Neuronal stem cell (in vitro differentiated cells): Measurements from ENCODE around the gene CDC26.

Source experiments
- DNase-seq: peaks from one replicate; pipeline ENCODE4 v3.0.0-alpha.2; 2013; ENCODE audit warnings: low spot score
- H2AFZ ChIP-seq: one replicate; pipeline ENCODE4 v1.6.1; 2013; ENCODE audit warnings: mild to moderate bottlenecking, low read length, inconsistent platforms
- H2AK5ac ChIP-seq: 2 replicates; pipeline ENCODE4 v1.6.1; 2013; ENCODE audit warnings: low read depth, mild to moderate bottlenecking, inconsistent platforms, low read length, moderate library complexity, mixed read lengths
- H2BK120ac ChIP-seq: 2 replicates; pipeline ENCODE4 v1.6.1; 2013; ENCODE audit warnings: low read depth, mild to moderate bottlenecking, inconsistent platforms, low read length, moderate library complexity, mixed read lengths
- H2BK12ac ChIP-seq: one replicate; pipeline ENCODE4 v1.6.1; 2013; ENCODE audit warnings: low read length, inconsistent platforms
- H2BK15ac ChIP-seq: 2 replicates; pipeline ENCODE4 v1.6.1; 2013; ENCODE audit warnings: mild to moderate bottlenecking, low read length, inconsistent platforms, mixed read lengths
- H2BK5ac ChIP-seq: one replicate; pipeline ENCODE4 v1.6.1; 2013; ENCODE audit warnings: inconsistent platforms, mild to moderate bottlenecking, low read length, moderate library complexity
- H3K14ac ChIP-seq: one replicate; pipeline ENCODE4 v1.6.1; 2013; ENCODE audit warnings: low read length, inconsistent platforms
- H3K18ac ChIP-seq: 2 replicates; pipeline ENCODE4 v1.6.1; 2013; ENCODE audit warnings: low read length, inconsistent platforms
- H3K23ac ChIP-seq: 2 replicates; pipeline ENCODE4 v1.6.1; 2013; ENCODE audit warnings: low read depth, mild to moderate bottlenecking, mixed read lengths, low read length, inconsistent platforms; ENCODE audit not compliant: poor library complexity
- H3K27ac ChIP-seq: replicated peaks from 3 replicates; pipeline ENCODE4 v1.5.1; 2013; ENCODE audit warnings: low read length, inconsistent platforms
- H3K27me3 ChIP-seq, 3 experiments: 2 replicates each; pipeline ENCODE4 v1.6.1; 2013; ENCODE audit warnings: low read length in 3 of 3, mild to moderate bottlenecking in 2 of 3, inconsistent platforms in 1 of 3, low read depth in 1 of 3, mixed read lengths in 1 of 3, moderate library complexity in 1 of 3; ENCODE audit not compliant: control insufficient read depth in 3 of 3, insufficient read depth in 3 of 3
- H3K36me3 ChIP-seq, 2 donors: replicated peaks in 1 of 2; 2 replicates each; pipeline ENCODE4 v1.6.1; 2013; ENCODE audit warnings: low read length in 2 of 2; ENCODE audit not compliant: control insufficient read depth in 2 of 2, insufficient read depth in 2 of 2
- H3K4ac ChIP-seq: 2 replicates; pipeline ENCODE4 v1.6.1; 2013; ENCODE audit warnings: inconsistent platforms, mild to moderate bottlenecking, low read length, moderate library complexity
- H3K4me1 ChIP-seq, 2 donors: 1 replicate in 1 of 2; 2 replicates in 1 of 2; pipeline ENCODE4 v1.6.1; 2013; ENCODE audit warnings: low read length in 2 of 2, low read depth in 1 of 2; ENCODE audit not compliant: control insufficient read depth in 2 of 2, insufficient read depth in 1 of 2
- H3K4me2 ChIP-seq: one replicate; pipeline ENCODE4 v1.6.1; 2013; ENCODE audit warnings: mild to moderate bottlenecking, low read length, inconsistent platforms; ENCODE audit not compliant: insufficient read depth, poor library complexity, severe bottlenecking
- H3K4me3 ChIP-seq, 2 donors: 2 replicates each; pipeline ENCODE4 v1.5.1; 2013; ENCODE audit warnings: low read length in 2 of 2, mild to moderate bottlenecking in 2 of 2, inconsistent platforms in 1 of 2, moderate library complexity in 1 of 2
- H3K79me1 ChIP-seq: one replicate; pipeline ENCODE4 v1.6.1; 2013; ENCODE audit warnings: low read depth, mild to moderate bottlenecking, inconsistent platforms, low read length, moderate library complexity
- H3K9ac ChIP-seq: one replicate; pipeline ENCODE4 v1.6.1; 2013; ENCODE audit warnings: mild to moderate bottlenecking, low read depth, low read length, inconsistent platforms; ENCODE audit not compliant: poor library complexity
- H3K9me3 ChIP-seq, 2 donors: replicated peaks in 1 of 2; 2 replicates each; pipeline versions ENCODE3 to v1.6.1; 2013; ENCODE audit warnings: low read length in 2 of 2, mild to moderate bottlenecking in 2 of 2, inconsistent platforms in 1 of 2, low read depth in 1 of 2, mixed read lengths in 1 of 2, moderate library complexity in 1 of 2; ENCODE audit not compliant: control insufficient read depth in 2 of 2, insufficient read depth in 1 of 2
- H4K8ac ChIP-seq: one replicate; pipeline ENCODE4 v1.6.1; 2013; ENCODE audit warnings: low read depth, mild to moderate bottlenecking, inconsistent platforms, low read length, moderate library complexity
- H4K91ac ChIP-seq: one replicate; pipeline ENCODE4 v1.6.1; 2013; ENCODE audit warnings: low read length, low read depth, mild to moderate bottlenecking, inconsistent platforms; ENCODE audit not compliant: poor library complexity
- WGBS, 2 donors: extraction: QIAGEN DNeasy Blood & Tissue Kit; methylation state at CpG; one replicate each; pipeline ENCODE4 v1.1.7; 2013; ENCODE audit warnings: missing lambda C conversion rate in 2 of 2, mixed read lengths in 1 of 2; ENCODE audit not compliant: insufficient read length in 2 of 2, insufficient replicate concordance in 1 of 2; ENCODE audit errors: extremely low coverage in 2 of 2; 5-methylcytosine and 5-hydroxymethylcytosine counted together

CDC26 gene

GRCh38 chr9:113227436-113227835, 47.9 kb downstream of the CDC26 start:
- Histone ChIP-seq H3K4me2 (no peak overlapping the region), H2AFZ (no peak overlapping the region), H3K4me3 (no peak overlapping the region), H3K9ac (no peak overlapping the region), H4K8ac (no peak overlapping the region), H2AK5ac (no peak overlapping the region), H2BK5ac (no peak overlapping the region), H3K79me1 (no peaks in the 10 kb centered on the region), H3K4me1 (peaks cover 2 to 3% of the 10 kb centered on the region in 2 donors), H2BK12ac (no peak overlapping the region), H3K27ac (no peak overlapping the region), H3K27me3 (no peaks in the 10 kb centered on the region), H3K9me3 (no peaks in the 10 kb centered on the region), H3K18ac (no peak overlapping the region), H3K36me3 (peaks cover 0 to 13% of the 10 kb centered on the region in 2 donors), H3K23ac (no peak overlapping the region), H4K91ac (no peak overlapping the region), H3K14ac (no peak overlapping the region), H2BK120ac (no peak overlapping the region), H3K4ac (no peak overlapping the region), H2BK15ac (no peak overlapping the region)
- no CpG with 5 or more reads among the region's 1 CpG for WGBS, 2 donors
- no peak for DNase-seq

- Histone ChIP-seq H3K79me1 (peaks cover 3% of the 10 kb centered on the region), H2BK15ac (no peak overlapping the region), H3K18ac (no peak overlapping the region), H2AK5ac (no peak overlapping the region), H3K9me3 (no peaks in the 10 kb centered on the region), H3K27ac (no peak overlapping the region), H3K36me3 (peaks cover 0 to 13% of the 10 kb centered on the region in 2 donors), H3K9ac (no peak overlapping the region), H3K4me1 (peaks cover 4 to 12% of the 10 kb centered on the region in 2 donors), H3K27me3 (no peaks in the 10 kb centered on the region), H3K4me3 (no peak overlapping the region), H2BK5ac (no peak overlapping the region), H2BK120ac (no peak overlapping the region), H3K14ac (no peak overlapping the region), H3K4me2 (no peak overlapping the region), H3K23ac (no peak overlapping the region), H3K4ac (no peak overlapping the region), H2AFZ (no peak overlapping the region), H2BK12ac (no peak overlapping the region), H4K8ac (no peak overlapping the region), H4K91ac (no peak overlapping the region)
- no peak for DNase-seq
- WGBS, 2 donors, result no CpG with 5 or more reads among the region's 2 CpGs
These were observed 51.4 kb downstream of the CDC26 start for GRCh38 chr9:113223963-113224362.

- Histone ChIP-seq H3K79me1 (peaks cover 3% of the 10 kb centered on the region), H3K9ac (no peak overlapping the region), H2BK120ac (no peak overlapping the region), H3K9me3 (no peaks in the 10 kb centered on the region), H3K4me1 (peaks cover 4 to 12% of the 10 kb centered on the region in 2 donors), H3K14ac (no peak overlapping the region), H3K36me3 (peaks cover 0 to 13% of the 10 kb centered on the region in 2 donors), H2BK12ac (no peak overlapping the region), H3K27ac (no peak overlapping the region), H3K4ac (no peak overlapping the region), H2BK5ac (no peak overlapping the region), H2BK15ac (no peak overlapping the region), H3K27me3 (no peaks in the 10 kb centered on the region), H3K4me2 (peak overlapping the region; percentile 79), H3K18ac (no peak overlapping the region), H4K8ac (no peak overlapping the region), H2AFZ (no peak overlapping the region), H2AK5ac (no peak overlapping the region), H4K91ac (no peak overlapping the region), H3K4me3 (peak overlapping the region; percentile 86), H3K23ac (no peak overlapping the region)
- WGBS, 2 donors, result no CpG with 5 or more reads among the region's 5 CpGs
- no peak for DNase-seq
These were observed 52.9 kb downstream of the CDC26 start for GRCh38 chr9:113222482-113222841.

- Histone ChIP-seq H3K9me3 (no peaks in the 10 kb centered on the region), H4K8ac (no peak overlapping the region), H3K4ac (no peak overlapping the region), H3K4me3 (peak overlapping the region; percentile 86), H3K79me1 (peaks cover 3% of the 10 kb centered on the region), H3K36me3 (peaks cover 0 to 13% of the 10 kb centered on the region in 2 donors), H3K4me2 (peak overlapping the region; percentile 79), H2BK5ac (no peak overlapping the region), H2AFZ (peak overlapping the region; percentile 94), H2BK12ac (no peak overlapping the region), H3K18ac (peak overlapping the region; percentile 84), H3K23ac (peak overlapping the region; percentile 28), H2BK15ac (no peak overlapping the region), H4K91ac (no peak overlapping the region), H2AK5ac (no peak overlapping the region), H3K9ac (peak overlapping the region; percentile 94), H3K14ac (peak overlapping the region; percentile 90), H3K4me1 (peaks cover 4 to 12% of the 10 kb centered on the region in 2 donors), H3K27ac (no peak overlapping the region), H2BK120ac (no peak overlapping the region), H3K27me3 (no peaks in the 10 kb centered on the region)
- no CpG with 5 or more reads among the region's 20 CpGs for WGBS, 2 donors
- peak; percentile 1 for DNase-seq
These were observed 53.4 kb downstream of the CDC26 start for GRCh38 chr9:113221800-113222481.
